Coronary artery (tissue), 2 donors: ENCODE results near the gene MREG.
"Not testable (repeated sequence)": the region's sequence is repeated elsewhere in the genome, so short reads cannot be mapped to it uniquely, and the experiment has no call there.

Source experiments
- DNase-seq: peaks from one replicate; pipeline ENCODE4 v3.0.0-alpha.2; 2017; ENCODE audit warnings: low spot score
- H3K27ac ChIP-seq, 2 donors: fragments of 200-600 bp; sonication (generic); one replicate each; pipeline ENCODE4 v1.5.1; 2016 to 2019
- H3K4me3 ChIP-seq: fragments of 200-600 bp; sonication (generic); 2 replicates; pipeline ENCODE4 v1.5.1; 2016; ENCODE audit warnings: mild to moderate bottlenecking, moderate library complexity
- CTCF ChIP-seq: fragments of 200-600 bp; sonication (generic); IDR thresholded peaks from one replicate; pipeline ENCODE4 v1.5.1; 2019; ENCODE audit warnings: antibody characterized with exemption

MREG gene

DNA sequence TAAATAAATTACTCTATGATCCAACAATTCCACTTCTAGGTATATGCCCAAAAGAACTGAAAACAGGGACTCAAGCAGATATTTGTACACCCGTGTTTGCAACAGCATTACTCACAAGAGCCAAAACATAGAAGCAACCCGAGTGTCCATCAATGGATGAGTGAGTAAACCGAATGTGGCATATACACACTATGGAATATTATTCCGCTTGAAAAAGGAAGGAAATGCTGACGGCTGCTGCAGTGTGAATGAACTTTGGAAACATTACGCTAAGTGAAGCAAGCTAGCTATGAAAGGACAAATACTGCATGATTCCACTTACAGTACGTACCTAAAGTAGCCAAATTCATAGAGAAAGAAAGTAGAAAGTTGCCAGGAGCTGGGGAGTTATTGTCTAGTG is 32.2 kb downstream of the MREG start:
- no peak for DNase-seq
- TF ChIP-seq CTCF, result no peak
- no peak overlapping the region for H3K4me3 ChIP-seq
- H3K27ac ChIP-seq, result no peak overlapping the region

DNA sequence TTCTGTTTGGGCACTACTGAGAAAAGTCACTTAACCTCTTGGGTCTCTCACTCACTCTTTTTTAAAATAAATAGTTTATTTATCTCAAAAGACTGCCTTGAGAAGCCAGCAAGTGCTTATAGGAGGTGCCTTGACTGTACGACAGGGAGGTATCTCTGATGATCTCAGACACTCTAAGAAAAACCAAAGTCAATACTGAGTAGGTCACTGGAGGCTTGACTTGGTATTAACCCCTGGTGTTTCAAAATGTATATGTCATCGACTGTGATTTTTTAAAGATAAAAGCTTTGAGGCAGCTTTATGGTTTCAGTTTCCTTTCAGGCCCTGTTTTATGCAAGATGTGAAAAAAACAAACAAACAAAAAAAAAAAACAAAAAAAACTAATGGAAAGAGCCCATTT is 33.7 kb downstream of the MREG start:
- TF ChIP-seq CTCF, result no peak
- H3K4me3 ChIP-seq, result no peak overlapping the region
- H3K27ac ChIP-seq, result no peak overlapping the region
- DNase-seq, result no peak

DNA sequence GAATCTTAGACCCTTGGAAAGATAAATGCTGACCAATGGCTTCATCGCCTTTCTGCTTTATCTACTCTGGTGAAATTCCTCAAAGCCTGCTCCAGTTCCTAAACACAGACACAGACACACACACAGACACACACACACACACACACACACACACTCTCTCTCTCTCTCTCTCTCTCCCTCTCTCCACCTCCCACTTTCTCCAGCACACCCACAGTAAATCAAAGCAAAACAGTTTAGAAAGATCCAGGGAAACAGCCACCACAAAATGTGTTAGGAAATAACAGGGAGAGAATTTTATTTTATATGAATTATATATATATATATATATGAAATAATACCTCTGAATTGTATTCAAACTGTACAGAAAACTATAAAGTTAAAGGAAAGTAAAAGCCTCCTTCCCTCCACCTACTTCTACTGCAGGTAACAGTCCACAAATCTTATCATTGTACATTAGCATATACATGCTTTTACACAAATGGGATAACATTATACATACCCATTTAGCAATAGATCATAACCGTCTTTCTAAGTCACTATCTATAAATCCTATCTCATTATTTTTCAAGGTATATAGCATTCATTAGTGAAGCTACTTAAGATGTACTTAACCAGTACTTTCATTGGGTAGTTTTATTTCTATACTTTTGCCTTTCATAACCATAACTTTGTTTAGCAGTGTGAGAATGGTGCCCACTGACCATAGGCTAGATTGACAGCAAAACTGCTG is 38.5 kb downstream of the MREG start:
- TF ChIP-seq CTCF, result no peak
- H3K27ac ChIP-seq, result no peak overlapping the region
- DNase-seq, result no peak
- H3K4me3 ChIP-seq, result no peak overlapping the region

- Histone ChIP-seq H3K27ac (no peak overlapping the region), H3K4me3 (no peak overlapping the region)
- TF ChIP-seq CTCF, result no peak
- DNase-seq, result no peak
Observed at GRCh38 chr2:215973954-215974699, 39.2 kb downstream of the MREG start.

- no peak for TF ChIP-seq CTCF
- Histone ChIP-seq H3K27ac (no peak overlapping the region), H3K4me3 (no peak overlapping the region)
- DNase-seq, result no peak
Observed at GRCh38 chr2:215973145-215973792, 40.1 kb downstream of the MREG start.

- Histone ChIP-seq H3K4me3 (no peak overlapping the region), H3K27ac (no peak overlapping the region)
- TF ChIP-seq CTCF, result no peak
- DNase-seq, result no peak
Observed at GRCh38 chr2:215971671-215972070, 41.7 kb downstream of the MREG start.

DNA sequence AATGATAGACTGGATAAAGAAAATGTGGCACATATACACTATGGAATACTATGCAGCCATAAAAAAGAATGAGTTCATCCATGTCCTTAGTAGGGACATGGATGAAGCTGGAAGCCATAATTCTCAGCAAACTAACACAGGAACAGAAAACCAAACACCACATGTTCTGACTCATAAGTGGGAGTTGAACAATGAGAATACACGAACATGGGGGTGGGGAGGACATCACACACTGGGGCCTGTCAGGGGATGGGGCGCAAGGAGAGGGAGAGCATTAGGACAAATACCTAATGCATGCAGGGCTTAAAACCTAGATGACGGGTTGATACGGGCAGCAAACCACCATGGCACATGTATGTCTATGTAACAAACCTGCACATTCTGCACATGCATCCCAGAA is 42.5 kb downstream of the MREG start:
- H3K27ac ChIP-seq, H3K4me3 ChIP-seq, DNase-seq: not testable (repeated sequence)
